GM12878 (cell line): Measurements from ENCODE around the gene OXTR. TPM values are rescaled to one million over a fixed set of nuclear protein-coding genes. Genes with fewer than 3 reads are reported as not detected.

Experiments used
- ATAC-seq: fragments of 200-7000 bp; cut with Tn5 transposase; 3 replicates; pipeline ENCODE4 v1.9.1; 2020; ENCODE audit warnings: mild to moderate bottlenecking, moderate library complexity
- BruUV-seq: library from RNA; stranded (reverse); fragments of 400-500 nt; replicated peaks from 2 replicates; lab custom pipeline; 2021; lab: Mats Ljungman, UMichigan
- CTCF ChIA-PET: fragments of 300-600 bp; sonication (Branson Sonifier 250); formaldehyde crosslinking; extraction: SDS; loops from one replicate; lab custom pipeline; 2021; ENCODE audit warnings: inconsistent platforms; lab: Yijun Ruan, JAX
- POLR2A ChIA-PET: fragments of 350-600 bp; formaldehyde crosslinking; extraction: SDS; loops from one replicate; lab custom pipeline; 2021; ENCODE audit warnings: inconsistent platforms; lab: Charles Lee
- RAD21 ChIA-PET: fragments of 300-600 bp; sonication (Branson Sonifier 250); formaldehyde crosslinking; loops from one replicate; lab custom pipeline; 2023; ENCODE audit warnings: antibody characterized with exemption; ENCODE audit not compliant: unreplicated experiment; lab: Charles Lee
- SMC1A ChIA-PET: fragments of 300-600 bp; sonication (Branson Sonifier 250); formaldehyde crosslinking; loops from one replicate; lab custom pipeline; 2023; ENCODE audit not compliant: unreplicated experiment, uncharacterized antibody; lab: Charles Lee
- DNase-seq: peaks from one replicate; pipeline ENCODE4 v3.0.0-alpha.2; 2011; ENCODE audit warnings: low read depth, low spot score
- FAIRE-seq: peaks from 3 replicates; lab custom pipeline; 2011; peaks lifted over from hg19 to GRCh38; lab: Jason Lieb, UNC
- H2AFZ ChIP-seq: 2 replicates; pipeline ENCODE4 v1.6.0; 2011; ENCODE audit warnings: low read depth, low read length, control low read depth; ENCODE audit not compliant: control insufficient read depth
- H3K27ac ChIP-seq: 2 replicates; pipeline ENCODE4 v1.5.1; 2011; ENCODE audit warnings: control low read depth; ENCODE audit not compliant: control insufficient read depth, insufficient read depth
- H3K27me3 ChIP-seq, 2 experiments: replicated peaks in 1 of 2; 2 replicates each; pipeline versions ENCODE4 v1.6.0 to v1.6.1; 2011; ENCODE audit warnings: low read length in 1 of 2; ENCODE audit not compliant: control insufficient read depth in 2 of 2, insufficient read depth in 2 of 2
- H3K36me3 ChIP-seq, 2 experiments: 2 replicates each; pipeline ENCODE4 v1.5.1; 2011; ENCODE audit warnings: low read length in 1 of 2; ENCODE audit not compliant: control insufficient read depth in 2 of 2, insufficient read depth in 2 of 2
- H3K4me1 ChIP-seq: 2 replicates; pipeline ENCODE4 v1.6.1; 2011; ENCODE audit warnings: mild to moderate bottlenecking, low read length, moderate library complexity, mixed read lengths; ENCODE audit not compliant: control insufficient read depth, insufficient read depth
- H3K4me2 ChIP-seq: 2 replicates; pipeline ENCODE4 v1.6.0; 2011; ENCODE audit warnings: control low read depth; ENCODE audit not compliant: control insufficient read depth, insufficient read depth
- H3K4me3 ChIP-seq: fragments of 200-600 bp; sonication (generic); 2 replicates; pipeline ENCODE4 v1.5.1; 2016
- H3K79me2 ChIP-seq: 2 replicates; pipeline ENCODE4 v1.6.0; 2011; ENCODE audit warnings: low read length; ENCODE audit not compliant: control insufficient read depth, insufficient read depth
- H3K9ac ChIP-seq: 2 replicates; pipeline ENCODE4 v1.8.0; 2011; ENCODE audit warnings: low read length, control low read depth, mixed read lengths; ENCODE audit not compliant: control insufficient read depth, insufficient read depth
- H3K9me3 ChIP-seq: replicated peaks from 3 replicates; pipeline ENCODE4 v1.5.1; 2011; ENCODE audit warnings: mild to moderate bottlenecking, low read length; ENCODE audit not compliant: control insufficient read depth, insufficient read depth
- H4K20me1 ChIP-seq: 2 replicates; pipeline ENCODE4 v1.6.0; 2011; ENCODE audit not compliant: control insufficient read depth, insufficient read depth
- BCLAF1 ChIP-seq: fragments of 450-650 bp; IDR thresholded peaks from 2 replicates; pipeline ENCODE4 v1.6.1; 2017; ENCODE audit warnings: antibody characterized with exemption, mild to moderate bottlenecking, moderate library complexity
- CBX5 ChIP-seq: sonication (generic); IDR thresholded peaks from 2 replicates; pipeline ENCODE4 v1.6.1; 2016; ENCODE audit warnings: low read depth, moderate library complexity, mild to moderate bottlenecking, inconsistent platforms
- CHD1 ChIP-seq: IDR thresholded peaks from 2 replicates; pipeline ENCODE4 v1.6.1; 2012; ENCODE audit warnings: low read depth, low read length, improper control_type of control experiment
- ESRRA ChIP-seq: IDR thresholded peaks from 2 replicates; pipeline ENCODE4 v1.6.1; 2012; ENCODE audit warnings: mild to moderate bottlenecking, low read length, improper control_type of control experiment
- HCFC1 ChIP-seq: fragments of 150-350 bp; IDR thresholded peaks from 2 replicates; pipeline ENCODE4 v1.6.1; 2014; ENCODE audit warnings: low read length
- NFIC ChIP-seq: IDR thresholded peaks from 2 replicates; pipeline ENCODE4 v1.6.1; 2012; ENCODE audit warnings: low read depth, mild to moderate bottlenecking, inconsistent platforms, low read length, moderate library complexity
- PKNOX1 ChIP-seq: fragments of 450-650 bp; IDR thresholded peaks from 2 replicates; pipeline ENCODE4 v1.6.1; 2016; ENCODE audit warnings: mild to moderate bottlenecking
- PML ChIP-seq: IDR thresholded peaks from 2 replicates; pipeline ENCODE4 v1.6.1; 2012; ENCODE audit warnings: low read length, inconsistent platforms
- POLR2A ChIP-seq: IDR thresholded peaks from 2 replicates; pipeline ENCODE4 v1.6.1; 2011; ENCODE audit warnings: low read depth, mild to moderate bottlenecking, low read length
- REST ChIP-seq: IDR thresholded peaks from 2 replicates; pipeline ENCODE4 v1.6.1; 2012; ENCODE audit warnings: mild to moderate bottlenecking, low read depth, low read length
- RUNX3 ChIP-seq: IDR thresholded peaks from 2 replicates; pipeline ENCODE4 v1.6.1; 2012; ENCODE audit warnings: low read length, inconsistent platforms
- ZBTB40 ChIP-seq: fragments of 450-650 bp; IDR thresholded peaks from 2 replicates; pipeline ENCODE4 v1.6.1; 2016; ENCODE audit warnings: mild to moderate bottlenecking, moderate library complexity, borderline replicate concordance
- ZNF622 ChIP-seq: fragments of 450-650 bp; IDR thresholded peaks from 2 replicates; pipeline ENCODE4 v1.6.1; 2017; ENCODE audit warnings: mild to moderate bottlenecking, inconsistent platforms
- WGBS: methylation state at CpG from one replicate; pipeline ENCODE4 v1.1.6; 2016; ENCODE audit warnings: low lambda C conversion rate; ENCODE audit not compliant: insufficient replicate concordance, insufficient coverage; ENCODE audit errors: missing lambda C conversion rate; 5-methylcytosine and 5-hydroxymethylcytosine counted together
- in situ Hi-C: fragments of 300-500 bp; cut with MboI; formaldehyde crosslinking; loops from 9 replicates; pipeline ENCODE4 v1.14.3; 2018; ENCODE audit warnings: mixed read lengths
- intact Hi-C: fragments of 100-400 bp; cut with micrococcal nuclease; formaldehyde crosslinking; loops from one replicate; pipeline ENCODE4 v1.14.2; 2022; ENCODE audit not compliant: unreplicated experiment
- polyA plus RNA-seq, 11 experiments: library from polyadenylated mRNA; depleted of rRNA in 4 of 11; unstranded in 6 of 11; stranded (reverse) in 5 of 11; fragments of >200 nt; fragmentation: Nextera tagmentation in 4 of 11; fragmentation: Illumina TruSeq in 1 of 11; extraction: Ambion mirVana in 4 of 11; extraction: Trizol in 1 of 11; gene quantifications; 1 replicate in 1 of 11; 2 replicates in 10 of 11; pipeline versions ENCODE4 v1.2.1 to v1.2.3, GENCODE V29; 2011 to 2016; ENCODE audit warnings: inconsistent platforms in 2 of 11, missing spikeins in 2 of 11, low read depth in 1 of 11
- total RNA-seq, 4 experiments: library from RNA; depleted of rRNA in 3 of 4; stranded (reverse); fragments of >200 nt in 3 of 4; fragmentation: Illumina TruSeq in 1 of 4; extraction: Trizol in 1 of 4; gene quantifications; 2 replicates each; pipeline versions ENCODE4 v1.2.1 to v1.2.3, GENCODE V29; 2013 to 2021

The OXTR gene
- total and polyA plus RNA-seq, 10 of the 15 experiments (the other 5 are each of a cell fraction or from before 2014, with no cell fraction given), result 0.43 to 5.9 (median 2.6) TPM

- Histone ChIP-seq H3K27ac (no peak overlapping the region), H3K4me2 (no peak overlapping the region), H3K4me3 (no peak overlapping the region), H3K9me3 (no peaks in the 10 kb centered on the region), H3K9ac (no peak overlapping the region), H3K36me3 (no peaks in the 10 kb centered on the region), H4K20me1 (no peaks in the 10 kb centered on the region), H2AFZ (no peak overlapping the region), H3K79me2 (no peaks in the 10 kb centered on the region), H3K4me1 (no peaks in the 10 kb centered on the region), H3K27me3 (peaks cover 0 to 4% of the 10 kb centered on the region in 2 experiments; a peak in 1 of 4 replicates)
- SMC1A ChIA-PET, result no interaction called here
- CTCF ChIA-PET, result no interaction called here
- no peak for DNase-seq
- RAD21 ChIA-PET, result no interaction called here
- in situ Hi-C loops (no loop called here), intact Hi-C loops (no loop called here)
- FAIRE-seq, result no peak
- WGBS, result 30% methylated on average over 19 of the region's 19 CpGs
- BruUV-seq, result no TSS peak
- POLR2A ChIA-PET, result no interaction called here
- ATAC-seq, result no peak
- TF ChIP-seq REST, result no peak
- TF ChIP-seq PKNOX1, result no peak
- no peak for TF ChIP-seq CBX5
- TF ChIP-seq ZNF622, result no peak
- no peak for TF ChIP-seq ZBTB40
- no peak for TF ChIP-seq NFIC
- no peak for TF ChIP-seq CHD1
- TF ChIP-seq ESRRA, result no peak
- TF ChIP-seq RUNX3, result no peak
- no peak for TF ChIP-seq PML
- TF ChIP-seq HCFC1, result no peak
- no peak for TF ChIP-seq POLR2A
- no peak for TF ChIP-seq BCLAF1
Measured at GRCh38 chr3:8734137-8734878, 35.1 kb downstream of the OXTR start.
